Neural crest cell (in vitro differentiated cells): Measurements from ENCODE around the gene MARK1. TPM values are rescaled to one million over a fixed set of nuclear protein-coding genes. Genes with fewer than 3 reads are reported as not detected.

ENCODE experiments used
- DNase-seq: peaks from one replicate; pipeline ENCODE4 v3.0.0; 2021; ENCODE audit warnings: low read depth, mixed read lengths, low spot score
- H3K27ac Mint-ChIP-seq: one replicate; pipeline ENCODE4 v1.8.0; 2021; ENCODE audit warnings: mild to moderate bottlenecking, mixed read lengths; ENCODE audit not compliant: unreplicated experiment
- H3K27me3 Mint-ChIP-seq: 2 replicates; pipeline ENCODE4 v1.8.0; 2021; ENCODE audit warnings: low read depth, mild to moderate bottlenecking, mixed read lengths
- H3K36me3 Mint-ChIP-seq: 2 replicates; pipeline ENCODE4 v1.8.0; 2021; ENCODE audit warnings: low read depth, mild to moderate bottlenecking, mixed read lengths
- H3K4me1 Mint-ChIP-seq: 2 replicates; pipeline ENCODE4 v1.8.0; 2021; ENCODE audit warnings: mixed read lengths
- H3K4me3 Mint-ChIP-seq: one replicate; pipeline ENCODE4 v1.8.0; 2021; ENCODE audit warnings: mild to moderate bottlenecking, mixed read lengths
- H3K9me3 Mint-ChIP-seq: 2 replicates; pipeline ENCODE4 v1.8.0; 2021; ENCODE audit warnings: mixed read lengths
- CTCF ChIP-seq: fragments of 200-600 bp; sonication (generic); conservative IDR thresholded peaks from 2 replicates; pipeline ENCODE4 v1.5.0; 2021; ENCODE audit warnings: antibody characterized with exemption, mild to moderate bottlenecking
- total RNA-seq: library from RNA; stranded (reverse); gene quantifications from 2 replicates; pipeline ENCODE4 v1.2.1, GENCODE V29; 2021

MARK1 gene
- total RNA-seq, 1 donor from 2014 or later: 14.6 TPM

GRCh38 chr1:220655961-220656740, 128.2 kb downstream of the MARK1 start:
- H3K36me3 Mint-ChIP-seq: peaks cover 13% of the 10 kb centered on the region
- no peak overlapping the region for H3K4me3 Mint-ChIP-seq
- no peaks in the 10 kb centered on the region for H3K9me3 Mint-ChIP-seq
- DNase-seq: no peak
- no peaks in the 10 kb centered on the region for H3K27me3 Mint-ChIP-seq
- no peak for TF ChIP-seq CTCF
- H3K27ac Mint-ChIP-seq: no peak overlapping the region
- no peaks in the 10 kb centered on the region for H3K4me1 Mint-ChIP-seq

GRCh38 chr1:220666349-220666748, 138.4 kb downstream of the MARK1 start:
- peaks cover 6% of the 10 kb centered on the region for H3K9me3 Mint-ChIP-seq
- H3K27me3 Mint-ChIP-seq: no peaks in the 10 kb centered on the region
- no peak overlapping the region for H3K27ac Mint-ChIP-seq
- no peaks in the 10 kb centered on the region for H3K4me1 Mint-ChIP-seq
- H3K4me3 Mint-ChIP-seq: no peak overlapping the region
- DNase-seq: no peak
- H3K36me3 Mint-ChIP-seq: peaks cover 9% of the 10 kb centered on the region
- TF ChIP-seq CTCF: no peak

- H3K4me1 Mint-ChIP-seq: peaks cover 5% of the 10 kb centered on the region
Measured at GRCh38 chr1:220669005-220669404, 141.1 kb downstream of the MARK1 start.

GRCh38 chr1:220670365-220670764, 142.4 kb downstream of the MARK1 start:
- peaks cover 5% of the 10 kb centered on the region for H3K4me1 Mint-ChIP-seq
- no peak for DNase-seq
- no peak for TF ChIP-seq CTCF
- peaks cover 6% of the 10 kb centered on the region for H3K9me3 Mint-ChIP-seq
- H3K36me3 Mint-ChIP-seq: peaks cover 3% of the 10 kb centered on the region
- peaks cover under 1% of the 10 kb centered on the region for H3K27me3 Mint-ChIP-seq
- H3K27ac Mint-ChIP-seq: no peak overlapping the region
- H3K4me3 Mint-ChIP-seq: no peak overlapping the region

More at GRCh38 chr1:220669005-220669404, 141.1 kb downstream of the MARK1 start:
- no peaks in the 10 kb centered on the region for H3K27me3 Mint-ChIP-seq
- peaks cover 5% of the 10 kb centered on the region for H3K36me3 Mint-ChIP-seq
- DNase-seq: no peak
- no peak for TF ChIP-seq CTCF
- no peak overlapping the region for H3K4me3 Mint-ChIP-seq
- H3K27ac Mint-ChIP-seq: no peak overlapping the region
- H3K9me3 Mint-ChIP-seq: peaks cover 6% of the 10 kb centered on the region

DNA sequence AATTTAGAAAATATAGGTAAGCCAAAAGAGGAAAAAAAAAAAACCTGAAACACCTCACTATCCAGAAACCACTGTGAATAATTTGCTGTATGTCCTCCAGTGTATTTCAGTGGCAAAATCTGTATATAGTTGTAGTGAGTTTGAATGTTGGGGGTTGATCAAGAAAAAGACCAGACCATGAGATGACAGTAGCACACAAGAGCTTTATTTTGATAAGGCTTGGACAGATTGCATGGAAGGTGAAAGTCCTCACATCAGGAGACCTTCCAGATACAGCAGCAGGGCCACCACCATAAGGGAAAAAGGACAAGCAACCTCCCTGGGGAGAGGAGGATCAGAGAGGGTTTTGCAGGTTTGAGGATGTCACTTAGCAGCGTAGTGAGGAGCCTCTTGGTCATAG, 146.0 kb downstream of the MARK1 start:
- Mint-ChIP-seq H3K4me1 (peaks cover 5% of the 10 kb centered on the region), H3K27me3 (peaks cover 3% of the 10 kb centered on the region), H3K36me3 (peaks cover 3% of the 10 kb centered on the region), H3K27ac (no peak overlapping the region), H3K9me3 (peaks cover 6% of the 10 kb centered on the region), H3K4me3 (no peak overlapping the region)
- no peak for DNase-seq
- no peak for TF ChIP-seq CTCF
